ENCODE data around the gene PDIA5. TPM values are rescaled to one million over a fixed set of nuclear protein-coding genes. Genes with fewer than 3 reads are reported as not detected.

Gene PDIA5
- total and polyA plus RNA-seq, 7 donors = 4.2 to 23.0 (median 13.9) TPM

- peaks cover 0 to 8% (median 0%) of the 10 kb centered on the region in 4 donors for H3K4me1 ChIP-seq
- DNase-seq = no peak
- no peak overlapping the region for H3K4me3 ChIP-seq
- no peaks in the 10 kb centered on the region for H3K9me3 ChIP-seq
- H3K27ac ChIP-seq = no peak overlapping the region
- no peaks in the 10 kb centered on the region for H3K27me3 ChIP-seq
- WGBS, 2 donors = 97 to 98% methylated on average over 7 of the region's 7 CpGs
- intact Hi-C loops (cut with DNase I) = no loop called here
- TF ChIP-seq CTCF (IDR thresholded peaks at IDR 0.05) = no peak
- TF ChIP-seq EP300 (IDR thresholded peaks at IDR 0.05) = no peak
- TF ChIP-seq POLR2AphosphoS5 (IDR thresholded peaks at IDR 0.05) = no peak
- TF ChIP-seq POLR2A (IDR thresholded peaks at IDR 0.05) = no peak
- peaks cover 7 to 46% (median 18%) of the 10 kb centered on the region in 4 donors for H3K36me3 ChIP-seq
Observed at GRCh38 chr3:123124971-123125370, 58.1 kb downstream of the PDIA5 start.

- H3K36me3 ChIP-seq = peaks cover 7 to 56% (median 23%) of the 10 kb centered on the region in 4 donors
- H3K4me3 ChIP-seq = no peak overlapping the region
- no peaks in the 10 kb centered on the region for H3K27me3 ChIP-seq
- intact Hi-C loops (cut with DNase I) = no loop called here
- DNase-seq = no peak
- H3K4me1 ChIP-seq = peaks cover 0 to 8% (median 0%) of the 10 kb centered on the region in 4 donors
- 80 to 81% methylated on average over 7 of the region's 7 CpGs for WGBS, 2 donors
- TF ChIP-seq EP300 (IDR thresholded peaks at IDR 0.05) = no peak
- no peak for TF ChIP-seq POLR2A (IDR thresholded peaks at IDR 0.05)
- no peak for TF ChIP-seq POLR2AphosphoS5 (IDR thresholded peaks at IDR 0.05)
- TF ChIP-seq CTCF (IDR thresholded peaks at IDR 0.05) = no peak
- no peaks in the 10 kb centered on the region for H3K9me3 ChIP-seq
- H3K27ac ChIP-seq = no peak overlapping the region
Observed at GRCh38 chr3:123126031-123126430, 59.2 kb downstream of the PDIA5 start.

GRCh38 chr3:123126653-123127052, 59.8 kb downstream of the PDIA5 start:
- Histone ChIP-seq H3K9me3 (no peaks in the 10 kb centered on the region), H3K4me3 (no peak overlapping the region), H3K4me1 (peaks cover 0 to 8% (median 0%) of the 10 kb centered on the region in 4 donors), H3K27me3 (no peaks in the 10 kb centered on the region), H3K36me3 (peaks cover 10 to 58% (median 23%) of the 10 kb centered on the region in 4 donors), H3K27ac (no peak overlapping the region)
- intact Hi-C loops (cut with DNase I) = no loop called here
- DNase-seq = no peak
- TF ChIP-seq POLR2A (IDR thresholded peaks at IDR 0.05) (no peak), POLR2AphosphoS5 (IDR thresholded peaks at IDR 0.05) (no peak), EP300 (IDR thresholded peaks at IDR 0.05) (no peak), CTCF (IDR thresholded peaks at IDR 0.05) (no peak)
- 96% methylated on average over 3 of the region's 3 CpGs for WGBS, 2 donors

- no peaks in the 10 kb centered on the region for H3K4me1 ChIP-seq
- intact Hi-C loops (cut with DNase I) = no loop called here
- TF ChIP-seq CTCF (IDR thresholded peaks at IDR 0.05) (no peak), POLR2A (IDR thresholded peaks at IDR 0.05) (no peak), EP300 (IDR thresholded peaks at IDR 0.05) (no peak), POLR2AphosphoS5 (IDR thresholded peaks at IDR 0.05) (no peak)
- no peak overlapping the region for H3K4me3 ChIP-seq
- DNase-seq = no peak
- 98 to 99% methylated on average over 3 of the region's 3 CpGs for WGBS, 2 donors
- H3K27me3 ChIP-seq = no peaks in the 10 kb centered on the region
- peaks cover 10 to 67% (median 22%) of the 10 kb centered on the region in 4 donors for H3K36me3 ChIP-seq
- H3K27ac ChIP-seq = no peak overlapping the region
- no peaks in the 10 kb centered on the region for H3K9me3 ChIP-seq
Observed at GRCh38 chr3:123129092-123129491, 62.3 kb downstream of the PDIA5 start.

GRCh38 chr3:123129532-123129931, 62.7 kb downstream of the PDIA5 start:
- no peak for DNase-seq
- intact Hi-C loops (cut with DNase I) = no loop called here
- WGBS, 2 donors = 89 to 94% methylated on average over 7 of the region's 7 CpGs

More at GRCh38 chr3:123129532-123129931, 62.7 kb downstream of the PDIA5 start:
- no peaks in the 10 kb centered on the region for H3K27me3 ChIP-seq
- no peak overlapping the region for H3K4me3 ChIP-seq
- H3K36me3 ChIP-seq = peaks cover 7 to 63% (median 20%) of the 10 kb centered on the region in 4 donors
- no peak overlapping the region for H3K27ac ChIP-seq
- H3K9me3 ChIP-seq = no peaks in the 10 kb centered on the region
- no peaks in the 10 kb centered on the region for H3K4me1 ChIP-seq
- TF ChIP-seq EP300 (IDR thresholded peaks at IDR 0.05) = no peak
- no peak for TF ChIP-seq POLR2A (IDR thresholded peaks at IDR 0.05)
- no peak for TF ChIP-seq POLR2AphosphoS5 (IDR thresholded peaks at IDR 0.05)
- no peak for TF ChIP-seq CTCF (IDR thresholded peaks at IDR 0.05)

All from sigmoid colon (tissue), 7 donors.